Mesendoderm (in vitro differentiated cells): Measurements from ENCODE around the gene HSP90AB1.

Source experiments
- DNase-seq: peaks from one replicate; pipeline ENCODE4 v3.0.0; 2013
- H2AK5ac ChIP-seq: 2 replicates; pipeline ENCODE4 v1.6.1; 2013; ENCODE audit warnings: low read length, inconsistent platforms
- H2BK120ac ChIP-seq: 2 replicates; pipeline ENCODE4 v1.6.1; 2013; ENCODE audit warnings: low read depth, mild to moderate bottlenecking, low read length, moderate library complexity, mixed read lengths
- H2BK15ac ChIP-seq: replicated peaks from 2 replicates; pipeline ENCODE4 v1.6.1; 2013; ENCODE audit warnings: low read depth, mild to moderate bottlenecking, moderate library complexity
- H2BK5ac ChIP-seq: 2 replicates; pipeline ENCODE4 v1.6.1; 2013; ENCODE audit warnings: low read length, inconsistent platforms
- H3K18ac ChIP-seq: 2 replicates; pipeline ENCODE4 v1.6.1; 2013; ENCODE audit warnings: mild to moderate bottlenecking, low read length, mixed read lengths
- H3K23ac ChIP-seq: one replicate; pipeline ENCODE4 v1.6.1; 2013; ENCODE audit warnings: low read length
- H3K27ac ChIP-seq: 2 replicates; pipeline ENCODE4 v1.5.1; 2013; ENCODE audit warnings: low read depth, mild to moderate bottlenecking, inconsistent platforms, low read length, moderate library complexity
- H3K27me3 ChIP-seq: 2 replicates; pipeline ENCODE4 v1.6.1; 2013; ENCODE audit warnings: low read length, control low read depth, mild to moderate bottlenecking, inconsistent platforms; ENCODE audit not compliant: insufficient read depth, poor library complexity
- H3K36me3 ChIP-seq: 2 replicates; pipeline ENCODE4 v1.6.1; 2013; ENCODE audit warnings: low read length, inconsistent platforms; ENCODE audit not compliant: control insufficient read depth, insufficient read depth
- H3K4ac ChIP-seq: one replicate; pipeline ENCODE4 v1.6.1; 2013; ENCODE audit warnings: low read depth, mild to moderate bottlenecking, low read length, moderate library complexity
- H3K4me1 ChIP-seq: 2 replicates; pipeline ENCODE4 v1.6.1; 2013; ENCODE audit warnings: low read depth, low read length, inconsistent platforms; ENCODE audit not compliant: control insufficient read depth
- H3K4me2 ChIP-seq: 2 replicates; pipeline ENCODE4 v1.6.1; 2013; ENCODE audit warnings: low read length
- H3K4me3 ChIP-seq: 2 replicates; pipeline ENCODE4 v1.5.1; 2013; ENCODE audit warnings: mild to moderate bottlenecking, low read length
- H3K56ac ChIP-seq: one replicate; pipeline ENCODE4 v1.6.1; 2013; ENCODE audit warnings: low read length
- H3K79me1 ChIP-seq: 2 replicates; pipeline ENCODE4 v1.6.1; 2013; ENCODE audit warnings: low read length, inconsistent platforms
- H3K79me2 ChIP-seq: 2 replicates; pipeline ENCODE4 v1.6.1; 2013; ENCODE audit warnings: mild to moderate bottlenecking, low read length; ENCODE audit not compliant: control insufficient read depth, insufficient read depth
- H3K9ac ChIP-seq: 2 replicates; pipeline ENCODE4 v1.6.1; 2013; ENCODE audit warnings: low read length, inconsistent platforms
- H4K5ac ChIP-seq: one replicate; pipeline ENCODE4 v1.6.1; 2013; ENCODE audit warnings: low read length
- H4K8ac ChIP-seq: one replicate; pipeline ENCODE4 v1.6.1; 2013; ENCODE audit warnings: low read depth, mild to moderate bottlenecking, control low read depth, low read length, moderate library complexity
- WGBS: extraction: QIAGEN DNeasy Blood & Tissue Kit; methylation state at CpG from one replicate; pipeline ENCODE4 v1.1.7; 2013; ENCODE audit warnings: low lambda C conversion rate, missing lambda C conversion rate; ENCODE audit not compliant: insufficient coverage; ENCODE audit errors: extremely low coverage; 5-methylcytosine and 5-hydroxymethylcytosine counted together

HSP90AB1 gene

GRCh38 chr6:44275749-44276648 is 29.1 kb downstream of the HSP90AB1 start:
- H3K4me3 ChIP-seq, result no peak overlapping the region
- no peak for DNase-seq
- no peak overlapping the region for H3K56ac ChIP-seq
- no peaks in the 10 kb centered on the region for H3K27me3 ChIP-seq
- WGBS, result no CpG with 5 or more reads among the region's 109 CpGs
- H2BK15ac ChIP-seq, result no peak overlapping the region
- H3K18ac ChIP-seq, result no peak overlapping the region
- no peaks in the 10 kb centered on the region for H3K79me2 ChIP-seq
- H3K27ac ChIP-seq, result no peak overlapping the region
- H3K4ac ChIP-seq, result no peak overlapping the region
- H2AK5ac ChIP-seq, result no peak overlapping the region
- no peak overlapping the region for H2BK5ac ChIP-seq
- H4K5ac ChIP-seq, result no peak overlapping the region
- H2BK120ac ChIP-seq, result no peak overlapping the region
- H3K23ac ChIP-seq, result no peak overlapping the region
- no peaks in the 10 kb centered on the region for H3K36me3 ChIP-seq
- no peak overlapping the region for H3K4me2 ChIP-seq
- no peaks in the 10 kb centered on the region for H3K4me1 ChIP-seq
- H3K9ac ChIP-seq, result no peak overlapping the region
- no peaks in the 10 kb centered on the region for H3K79me1 ChIP-seq
- H4K8ac ChIP-seq, result no peak overlapping the region

GRCh38 chr6:44276667-44277640 is 30.1 kb downstream of the HSP90AB1 start:
- H3K27ac ChIP-seq, result no peak overlapping the region
- no peaks in the 10 kb centered on the region for H3K79me2 ChIP-seq
- H2BK15ac ChIP-seq, result no peak overlapping the region
- H4K5ac ChIP-seq, result no peak overlapping the region
- H2BK120ac ChIP-seq, result no peak overlapping the region
- no peak overlapping the region for H4K8ac ChIP-seq
- no peak overlapping the region for H3K18ac ChIP-seq
- no peak overlapping the region for H2AK5ac ChIP-seq
- H3K4ac ChIP-seq, result no peak overlapping the region
- no peak overlapping the region for H2BK5ac ChIP-seq
- H3K56ac ChIP-seq, result no peak overlapping the region
- H3K27me3 ChIP-seq, result no peaks in the 10 kb centered on the region
- no peak overlapping the region for H3K23ac ChIP-seq
- no peak overlapping the region for H3K9ac ChIP-seq
- DNase-seq, result no peak
- no peaks in the 10 kb centered on the region for H3K79me1 ChIP-seq
- H3K4me1 ChIP-seq, result no peaks in the 10 kb centered on the region
- no CpG with 5 or more reads among the region's 23 CpGs for WGBS
- no peak overlapping the region for H3K4me3 ChIP-seq
- no peaks in the 10 kb centered on the region for H3K36me3 ChIP-seq
- no peak overlapping the region for H3K4me2 ChIP-seq

- WGBS, result no CpG with 5 or more reads among the region's 7 CpGs
- Histone ChIP-seq H3K27me3 (no peaks in the 10 kb centered on the region), H3K9ac (no peak overlapping the region)
Measured at GRCh38 chr6:44277763-44278162, 30.9 kb downstream of the HSP90AB1 start.

GRCh38 chr6:44278315-44278714 is 31.4 kb downstream of the HSP90AB1 start:
- no peak overlapping the region for H4K8ac ChIP-seq
- H3K79me2 ChIP-seq, result no peaks in the 10 kb centered on the region
- no peak overlapping the region for H3K4me3 ChIP-seq
- H2BK120ac ChIP-seq, result no peak overlapping the region
- no peaks in the 10 kb centered on the region for H3K36me3 ChIP-seq
- no peak overlapping the region for H3K56ac ChIP-seq
- no peaks in the 10 kb centered on the region for H3K27me3 ChIP-seq
- no peak overlapping the region for H3K9ac ChIP-seq
- no peak for DNase-seq
- H3K4ac ChIP-seq, result no peak overlapping the region
- WGBS, result no CpG with 5 or more reads among the region's 3 CpGs
- H2AK5ac ChIP-seq, result no peak overlapping the region
- no peak overlapping the region for H2BK15ac ChIP-seq
- no peaks in the 10 kb centered on the region for H3K4me1 ChIP-seq
- H4K5ac ChIP-seq, result no peak overlapping the region
- H3K4me2 ChIP-seq, result no peak overlapping the region
- no peak overlapping the region for H2BK5ac ChIP-seq
- H3K23ac ChIP-seq, result no peak overlapping the region
- H3K79me1 ChIP-seq, result no peaks in the 10 kb centered on the region
- H3K18ac ChIP-seq, result no peak overlapping the region
- no peak overlapping the region for H3K27ac ChIP-seq

More at GRCh38 chr6:44277763-44278162, 30.9 kb downstream of the HSP90AB1 start:
- no peak overlapping the region for H3K18ac ChIP-seq
- no peaks in the 10 kb centered on the region for H3K79me2 ChIP-seq
- no peak overlapping the region for H3K27ac ChIP-seq
- no peak for DNase-seq
- H3K4ac ChIP-seq, result no peak overlapping the region
- no peak overlapping the region for H2AK5ac ChIP-seq
- H2BK5ac ChIP-seq, result no peak overlapping the region
- no peaks in the 10 kb centered on the region for H3K4me1 ChIP-seq
- H3K23ac ChIP-seq, result no peak overlapping the region
- H2BK120ac ChIP-seq, result no peak overlapping the region
- H4K5ac ChIP-seq, result no peak overlapping the region
- no peaks in the 10 kb centered on the region for H3K36me3 ChIP-seq
- H3K4me2 ChIP-seq, result no peak overlapping the region
- H3K56ac ChIP-seq, result no peak overlapping the region
- no peak overlapping the region for H2BK15ac ChIP-seq
- no peak overlapping the region for H3K4me3 ChIP-seq
- H3K79me1 ChIP-seq, result no peaks in the 10 kb centered on the region
- no peak overlapping the region for H4K8ac ChIP-seq

GRCh38 chr6:44278774-44279697 is 32.1 kb downstream of the HSP90AB1 start:
- no peak overlapping the region for H3K18ac ChIP-seq
- H3K4me1 ChIP-seq, result no peaks in the 10 kb centered on the region
- H4K8ac ChIP-seq, result no peak overlapping the region
- DNase-seq, result no peak
- H2BK5ac ChIP-seq, result no peak overlapping the region
- no peak overlapping the region for H3K4me3 ChIP-seq
- no peak overlapping the region for H3K56ac ChIP-seq
- no peak overlapping the region for H3K9ac ChIP-seq
- H3K79me1 ChIP-seq, result no peaks in the 10 kb centered on the region
- no CpG with 5 or more reads among the region's 9 CpGs for WGBS
- H3K4me2 ChIP-seq, result no peak overlapping the region
- H3K27ac ChIP-seq, result no peak overlapping the region
- no peak overlapping the region for H3K4ac ChIP-seq
- no peak overlapping the region for H2AK5ac ChIP-seq
- H2BK15ac ChIP-seq, result no peak overlapping the region
- H3K23ac ChIP-seq, result no peak overlapping the region
- no peaks in the 10 kb centered on the region for H3K27me3 ChIP-seq
- H4K5ac ChIP-seq, result no peak overlapping the region
- H3K79me2 ChIP-seq, result no peaks in the 10 kb centered on the region
- H3K36me3 ChIP-seq, result no peaks in the 10 kb centered on the region
- no peak overlapping the region for H2BK120ac ChIP-seq
